Measurements from ENCODE around the gene EHD3.

EHD3 gene

DNA sequence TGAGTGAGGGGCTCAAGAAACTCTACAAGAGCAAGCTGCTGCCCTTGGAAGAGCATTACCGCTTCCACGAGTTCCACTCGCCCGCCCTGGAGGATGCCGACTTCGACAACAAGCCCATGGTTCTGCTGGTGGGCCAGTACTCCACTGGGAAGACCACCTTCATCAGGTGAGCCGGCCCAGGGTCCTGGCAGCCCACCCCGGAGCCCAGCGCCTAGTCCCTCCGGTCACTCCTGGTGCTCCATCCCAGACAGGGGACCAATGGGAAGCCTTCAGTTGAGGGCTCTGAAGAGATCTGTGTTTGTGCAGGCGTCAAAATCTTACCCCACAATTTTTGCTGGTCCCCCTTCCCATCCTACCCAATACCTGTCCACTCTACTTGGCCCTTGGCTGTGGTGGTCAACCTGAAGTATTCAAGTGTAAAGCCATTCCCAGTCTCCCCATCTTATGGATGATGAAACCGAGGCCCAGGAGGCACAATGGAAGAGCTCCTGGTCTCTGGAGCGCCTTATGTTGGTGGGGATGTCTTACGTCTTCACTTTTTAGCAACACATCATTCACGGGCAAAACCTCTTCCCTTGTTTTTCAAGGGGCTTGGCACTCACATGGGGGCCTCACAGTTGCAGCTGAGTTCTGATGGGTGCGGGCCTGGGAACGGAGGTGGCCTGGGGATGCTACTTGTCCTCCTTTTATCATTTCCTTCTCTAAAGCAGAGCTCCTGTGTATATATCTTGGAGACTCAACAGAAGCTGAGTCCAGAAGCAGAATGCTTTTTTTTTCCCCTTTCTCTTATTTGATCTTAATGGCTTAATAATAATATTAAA is 941 bp downstream of the EHD3 start:
- H3K9me3 ChIP-seq (ENCODE audit: low read length): no peaks in the 10 kb centered on the region
- H3F3A ChIP-seq (ENCODE audit: insufficient read depth, low read length): no peaks in the 10 kb centered on the region
- H3K9ac ChIP-seq (ENCODE audit: low read length): no peak overlapping the region
- H2AFZ ChIP-seq (ENCODE audit: low read length): no peak overlapping the region
- TF ChIP-seq, protein P1, sequence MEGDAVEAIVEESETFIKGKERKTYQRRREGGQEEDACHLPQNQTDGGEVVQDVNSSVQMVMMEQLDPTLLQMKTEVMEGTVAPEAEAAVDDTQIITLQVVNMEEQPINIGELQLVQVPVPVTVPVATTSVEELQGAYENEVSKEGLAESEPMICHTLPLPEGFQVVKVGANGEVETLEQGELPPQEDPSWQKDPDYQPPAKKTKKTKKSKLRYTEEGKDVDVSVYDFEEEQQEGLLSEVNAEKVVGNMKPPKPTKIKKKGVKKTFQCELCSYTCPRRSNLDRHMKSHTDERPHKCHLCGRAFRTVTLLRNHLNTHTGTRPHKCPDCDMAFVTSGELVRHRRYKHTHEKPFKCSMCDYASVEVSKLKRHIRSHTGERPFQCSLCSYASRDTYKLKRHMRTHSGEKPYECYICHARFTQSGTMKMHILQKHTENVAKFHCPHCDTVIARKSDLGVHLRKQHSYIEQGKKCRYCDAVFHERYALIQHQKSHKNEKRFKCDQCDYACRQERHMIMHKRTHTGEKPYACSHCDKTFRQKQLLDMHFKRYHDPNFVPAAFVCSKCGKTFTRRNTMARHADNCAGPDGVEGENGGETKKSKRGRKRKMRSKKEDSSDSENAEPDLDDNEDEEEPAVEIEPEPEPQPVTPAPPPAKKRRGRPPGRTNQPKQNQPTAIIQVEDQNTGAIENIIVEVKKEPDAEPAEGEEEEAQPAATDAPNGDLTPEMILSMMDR (IDR thresholded peaks at IDR 0.05; ENCODE audit: low read length): no peak
- TF ChIP-seq EZH2 (IDR thresholded peaks at IDR 0.05; ENCODE audit: borderline replicate concordance, low read length): no peak
- no peaks in the 10 kb centered on the region for H3K36me3 ChIP-seq (ENCODE audit: insufficient read depth, low read length)
- peak overlapping the region; percentile 56 for H3K4me3 ChIP-seq (ENCODE audit: low read depth, low read length, poor library complexity, severe bottlenecking)
- peaks cover 13% of the 10 kb centered on the region for H3K4me1 ChIP-seq (ENCODE audit: insufficient read depth, low read length, severe bottlenecking)
- no peaks in the 10 kb centered on the region for H3K27me3 ChIP-seq (ENCODE audit: insufficient read depth, low read length)
- H3K79me2 ChIP-seq (ENCODE audit: insufficient read depth, low read length): no peaks in the 10 kb centered on the region
- H3K9me2 ChIP-seq (ENCODE audit: low read depth, low read length): no peaks in the 10 kb centered on the region
- no peaks in the 10 kb centered on the region for H4K20me1 ChIP-seq (ENCODE audit: insufficient read depth, low read length)
- peak overlapping the region; percentile 85 for H3K4me2 ChIP-seq (ENCODE audit: low read length)
- no peak overlapping the region for H3K27ac ChIP-seq (ENCODE audit: low read depth, low read length, poor library complexity, severe bottlenecking)

DNA sequence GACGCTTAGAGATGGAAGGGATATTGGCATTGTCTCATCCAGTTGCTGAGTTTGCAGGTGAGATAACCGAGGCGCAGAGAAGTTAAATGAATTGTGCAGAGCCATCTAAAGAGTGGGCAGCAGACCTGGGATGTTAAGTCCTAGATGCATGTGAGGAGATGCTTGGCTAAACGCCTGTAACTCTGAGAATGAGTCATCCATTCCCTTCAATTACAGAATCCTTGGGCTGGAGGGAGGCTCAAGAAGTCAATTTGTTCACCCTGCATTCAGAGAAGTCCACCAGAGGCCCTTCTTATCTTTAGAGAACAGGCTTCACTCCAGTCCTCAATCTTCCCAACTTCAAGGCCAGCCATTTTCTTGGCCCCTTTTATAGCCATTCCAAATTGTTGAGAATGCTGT is 1.6 kb downstream of the EHD3 start:
- no peaks in the 10 kb centered on the region for H3F3A ChIP-seq (ENCODE audit: insufficient read depth, low read length)
- no peak overlapping the region for H3K4me3 ChIP-seq (ENCODE audit: low read depth, low read length, poor library complexity, severe bottlenecking)
- H3K9me2 ChIP-seq (ENCODE audit: low read depth, low read length): no peaks in the 10 kb centered on the region
- no peaks in the 10 kb centered on the region for H3K36me3 ChIP-seq (ENCODE audit: insufficient read depth, low read length)
- H4K20me1 ChIP-seq (ENCODE audit: insufficient read depth, low read length): no peaks in the 10 kb centered on the region
- H2AFZ ChIP-seq (ENCODE audit: low read length): no peak overlapping the region
- TF ChIP-seq EZH2 (IDR thresholded peaks at IDR 0.05; ENCODE audit: borderline replicate concordance, low read length): no peak
- TF ChIP-seq, protein P1 (IDR thresholded peaks at IDR 0.05; ENCODE audit: low read length): no peak
- peaks cover 13% of the 10 kb centered on the region for H3K4me1 ChIP-seq (ENCODE audit: insufficient read depth, low read length, severe bottlenecking)
- H3K79me2 ChIP-seq (ENCODE audit: insufficient read depth, low read length): no peaks in the 10 kb centered on the region
- no peak overlapping the region for H3K27ac ChIP-seq (ENCODE audit: low read depth, low read length, poor library complexity, severe bottlenecking)
- no peak overlapping the region for H3K9ac ChIP-seq (ENCODE audit: low read length)
- no peaks in the 10 kb centered on the region for H3K27me3 ChIP-seq (ENCODE audit: insufficient read depth, low read length)
- no peak overlapping the region for H3K4me2 ChIP-seq (ENCODE audit: low read length)
- no peaks in the 10 kb centered on the region for H3K9me3 ChIP-seq (ENCODE audit: low read length)

GRCh38 chr2:31236433-31237205 is 2.7 kb downstream of the EHD3 start:
- Histone ChIP-seq H3K79me2 (ENCODE audit: insufficient read depth, low read length) (no peaks in the 10 kb centered on the region), H3F3A (ENCODE audit: insufficient read depth, low read length) (no peaks in the 10 kb centered on the region), H3K4me2 (ENCODE audit: low read length) (no peak overlapping the region), H3K9ac (ENCODE audit: low read length) (no peak overlapping the region), H3K9me2 (ENCODE audit: low read depth, low read length) (no peaks in the 10 kb centered on the region), H3K9me3 (ENCODE audit: low read length) (no peaks in the 10 kb centered on the region), H3K27me3 (ENCODE audit: insufficient read depth, low read length) (no peaks in the 10 kb centered on the region), H2AFZ (ENCODE audit: low read length) (no peak overlapping the region), H3K4me1 (ENCODE audit: insufficient read depth, low read length, severe bottlenecking) (peaks cover 13% of the 10 kb centered on the region), H4K20me1 (ENCODE audit: insufficient read depth, low read length) (no peaks in the 10 kb centered on the region), H3K27ac (ENCODE audit: low read depth, low read length, poor library complexity, severe bottlenecking) (no peak overlapping the region), H3K4me3 (ENCODE audit: low read depth, low read length, poor library complexity, severe bottlenecking) (no peak overlapping the region), H3K36me3 (ENCODE audit: insufficient read depth, low read length) (no peaks in the 10 kb centered on the region)
- TF ChIP-seq EZH2 (IDR thresholded peaks at IDR 0.05; ENCODE audit: borderline replicate concordance, low read length): no peak
- TF ChIP-seq, protein P1 (IDR thresholded peaks at IDR 0.05; ENCODE audit: low read length): no peak

Data from OCI-LY1 (cell line).